HEK293 (cell line): ENCODE measurements around the gene COL5A1.
A peak's percentile ranks its signal among the peaks of the same experiment; 100 is the strongest.

Experiments used
- CTCF ChIA-PET: fragments of 350-600 bp; formaldehyde crosslinking; extraction: SDS; loops from one replicate; lab custom pipeline; 2021; ENCODE audit warnings: antibody characterized with exemption; lab: Yijun Ruan, JAX
- POLR2A ChIA-PET: fragments of 300-600 bp; formaldehyde crosslinking; extraction: SDS; loops from one replicate; lab custom pipeline; 2020; ENCODE audit warnings: antibody characterized with exemption, inconsistent platforms; lab: Yijun Ruan, JAX
- H3K27ac ChIP-seq: fragments of 200-500 bp; sonication (Bioruptor generic); 2 replicates; pipeline ENCODE4 v1.5.1; 2014; ENCODE audit warnings: low read depth, low read length, control low read depth, inconsistent platforms; ENCODE audit errors: extremely low read depth
- H3K36me3 ChIP-seq, 2 experiments: fragments of 200-500 bp in 1 of 2; sonication (Bioruptor generic) in 1 of 2; 1 replicate in 1 of 2; 2 replicates in 1 of 2; pipeline ENCODE4 v1.5.1; 2014 to 2017; ENCODE audit warnings: inconsistent platforms in 2 of 2, low read length in 2 of 2; ENCODE audit not compliant: control insufficient read depth in 2 of 2, insufficient read depth in 1 of 2
- H3K4me1 ChIP-seq: fragments of 200-500 bp; sonication (Bioruptor generic); 2 replicates; pipeline ENCODE4 v1.5.1; 2014; ENCODE audit warnings: mild to moderate bottlenecking, low read length, inconsistent platforms; ENCODE audit not compliant: control insufficient read depth, insufficient read depth
- H3K4me3 ChIP-seq: 2 replicates; pipeline ENCODE4 v1.5.1; 2011; ENCODE audit warnings: low read depth, mild to moderate bottlenecking, control low read depth, low read length, moderate library complexity
- H3K9me3 ChIP-seq: fragments of 200-500 bp; sonication (Bioruptor generic); 2 replicates; pipeline ENCODE4 v1.5.1; 2014; ENCODE audit warnings: low read depth, low read length, inconsistent platforms; ENCODE audit not compliant: control insufficient read depth, insufficient read depth
- EGR2 ChIP-seq: fragments of 450-650 bp; formaldehyde crosslinking; IDR thresholded peaks from 2 replicates; pipeline ENCODE4 v1.5.1; 2016; ENCODE audit warnings: low read depth, missing biosample characterization, missing genetic modification characterization
- GLIS1 ChIP-seq: fragments of 450-650 bp; formaldehyde crosslinking; IDR thresholded peaks from 2 replicates; pipeline ENCODE4 v1.5.1; 2016; ENCODE audit warnings: missing biosample characterization, missing genetic modification characterization
- SCRT1 ChIP-seq: fragments of 450-650 bp; formaldehyde crosslinking; IDR thresholded peaks from 2 replicates; pipeline ENCODE4 v1.5.1; 2016; ENCODE audit warnings: missing biosample characterization, missing genetic modification characterization, borderline replicate concordance
- ZEB2 ChIP-seq: fragments of 450-650 bp; formaldehyde crosslinking; IDR thresholded peaks from 2 replicates; pipeline ENCODE4 v1.5.1; 2016; ENCODE audit warnings: missing biosample characterization, missing genetic modification characterization
- ZFHX2 ChIP-seq: fragments of 450-650 bp; formaldehyde crosslinking; conservative IDR thresholded peaks from 2 replicates; pipeline ENCODE4 v1.5.1; 2016; ENCODE audit warnings: missing biosample characterization, missing genetic modification characterization
- ZIC2 ChIP-seq: fragments of 450-650 bp; formaldehyde crosslinking; IDR thresholded peaks from 2 replicates; pipeline ENCODE4 v1.5.1; 2016; ENCODE audit warnings: missing biosample characterization, missing genetic modification characterization
- ZNF239 ChIP-seq: fragments of 450-650 bp; formaldehyde crosslinking; IDR thresholded peaks from 2 replicates; pipeline ENCODE4 v1.5.1; 2016; ENCODE audit warnings: missing biosample characterization, missing genetic modification characterization
- ZNF266 ChIP-seq: fragments of 450-650 bp; formaldehyde crosslinking; IDR thresholded peaks from 2 replicates; pipeline ENCODE4 v1.5.1; 2016; ENCODE audit warnings: missing biosample characterization, missing genetic modification characterization, low read depth
- ZNF341 ChIP-seq: fragments of 450-650 bp; formaldehyde crosslinking; IDR thresholded peaks from 2 replicates; pipeline ENCODE4; 2016; ENCODE audit warnings: low read depth, missing biosample characterization, missing genetic modification characterization
- ZNF426 ChIP-seq: fragments of 450-650 bp; formaldehyde crosslinking; IDR thresholded peaks from 2 replicates; pipeline ENCODE4 v1.5.1; 2017; ENCODE audit warnings: missing biosample characterization, missing genetic modification characterization, mild to moderate bottlenecking, inconsistent platforms, moderate library complexity
- ZNF473 ChIP-seq: fragments of 450-650 bp; formaldehyde crosslinking; IDR thresholded peaks from 2 replicates; pipeline ENCODE4 v1.5.1; 2017; ENCODE audit warnings: missing biosample characterization, missing genetic modification characterization
- ZSCAN30 ChIP-seq: fragments of 450-650 bp; IDR thresholded peaks from 2 replicates; pipeline ENCODE4 v1.5.1; 2018; ENCODE audit warnings: missing biosample characterization, mild to moderate bottlenecking, missing genetic modification characterization, moderate library complexity
- TF ChIP-seq, protein P1 (sequence below): fragments of 450-650 bp; formaldehyde crosslinking; IDR thresholded peaks from 2 replicates; pipeline ENCODE4 v1.5.1; 2016; ENCODE audit warnings: missing biosample characterization, missing genetic modification characterization
- TF ChIP-seq, protein P2 (sequence below): IDR thresholded peaks from 2 replicates; pipeline ENCODE4 v1.6.1; 2011; ENCODE audit warnings: mild to moderate bottlenecking, low read depth, low read length, borderline replicate concordance
- TF ChIP-seq, protein P3 (sequence below): fragments of 450-650 bp; formaldehyde crosslinking; IDR thresholded peaks from 2 replicates; pipeline ENCODE4 v1.5.1; 2017; ENCODE audit warnings: missing biosample characterization, missing genetic modification characterization

Gene COL5A1

DNA sequence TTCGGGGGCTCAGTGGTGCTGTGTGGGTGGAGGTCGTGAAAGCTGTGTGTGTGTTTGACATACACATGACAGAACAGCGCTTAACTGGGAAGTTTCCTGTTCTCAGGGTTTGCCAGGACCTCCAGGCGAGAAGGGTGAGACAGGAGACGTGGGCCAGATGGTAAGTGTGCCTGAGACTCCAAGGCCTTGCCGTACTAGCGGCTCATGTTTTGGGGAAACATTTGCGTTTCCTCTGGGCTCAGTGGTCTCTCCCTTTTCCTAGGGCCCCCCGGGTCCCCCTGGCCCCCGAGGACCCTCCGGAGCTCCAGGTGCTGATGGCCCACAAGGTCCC lies 170.7 kb downstream of the COL5A1 start:
- peak overlapping the region; percentile 22; the same call in 1 of the 2 replicates for H3K27ac ChIP-seq
- H3K9me3 ChIP-seq: no peaks in the 10 kb centered on the region
- no peaks in the 10 kb centered on the region for H3K36me3 ChIP-seq
- H3K4me3 ChIP-seq: no peak overlapping the region
- POLR2A ChIA-PET: no interaction called here
- TF ChIP-seq ZNF239 (tag by site-specific recombination) (no peak), ZFHX2 (tag by site-specific recombination) (peak; percentile 78), ZSCAN30 (tag by site-specific recombination) (0 out of 2 replicates have a peak, but pooled peaks have one; percentile 0), ZNF341 (tag by site-specific recombination) (0 out of 2 replicates have a peak, but pooled peaks have one; percentile 44), ZEB2 (peak; percentile 7; the same call in 1 of the 2 replicates), ZNF473 (tag by site-specific recombination) (no peak), EGR2 (0 out of 2 replicates have a peak, but pooled peaks have one; percentile 20), ZIC2 (peak; percentile 4), GLIS1 (tag by site-specific recombination) (0 out of 2 replicates have a peak, but pooled peaks have one; percentile 58)
- TF ChIP-seq, protein P1, sequence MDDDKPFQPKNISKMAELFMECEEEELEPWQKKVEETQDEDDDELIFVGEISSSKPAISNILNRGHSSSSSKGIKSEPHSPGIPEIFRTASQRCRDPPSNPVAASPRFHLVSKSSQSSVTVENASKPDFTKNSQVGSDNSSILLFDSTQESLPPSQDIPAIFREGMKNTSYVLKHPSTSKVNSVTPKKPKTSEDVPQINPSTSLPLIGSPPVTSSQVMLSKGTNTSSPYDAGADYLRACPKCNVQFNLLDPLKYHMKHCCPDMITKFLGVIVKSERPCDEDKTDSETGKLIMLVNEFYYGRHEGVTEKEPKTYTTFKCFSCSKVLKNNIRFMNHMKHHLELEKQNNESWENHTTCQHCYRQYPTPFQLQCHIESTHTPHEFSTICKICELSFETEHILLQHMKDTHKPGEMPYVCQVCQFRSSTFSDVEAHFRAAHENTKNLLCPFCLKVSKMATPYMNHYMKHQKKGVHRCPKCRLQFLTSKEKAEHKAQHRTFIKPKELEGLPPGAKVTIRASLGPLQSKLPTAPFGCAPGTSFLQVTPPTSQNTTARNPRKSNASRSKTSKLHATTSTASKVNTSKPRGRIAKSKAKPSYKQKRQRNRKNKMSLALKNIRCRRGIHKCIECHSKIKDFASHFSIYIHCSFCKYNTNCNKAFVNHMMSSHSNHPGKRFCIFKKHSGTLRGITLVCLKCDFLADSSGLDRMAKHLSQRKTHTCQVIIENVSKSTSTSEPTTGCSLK (tag by site-specific recombination): no peak
- CTCF ChIA-PET: interaction anchor here (0.6 kb wide), 1 partner anchor 663 kb away, joined by 4 read pairs; no protein-coding TSS in a partner anchor
- H3K4me1 ChIP-seq: peaks cover 6% of the 10 kb centered on the region

DNA sequence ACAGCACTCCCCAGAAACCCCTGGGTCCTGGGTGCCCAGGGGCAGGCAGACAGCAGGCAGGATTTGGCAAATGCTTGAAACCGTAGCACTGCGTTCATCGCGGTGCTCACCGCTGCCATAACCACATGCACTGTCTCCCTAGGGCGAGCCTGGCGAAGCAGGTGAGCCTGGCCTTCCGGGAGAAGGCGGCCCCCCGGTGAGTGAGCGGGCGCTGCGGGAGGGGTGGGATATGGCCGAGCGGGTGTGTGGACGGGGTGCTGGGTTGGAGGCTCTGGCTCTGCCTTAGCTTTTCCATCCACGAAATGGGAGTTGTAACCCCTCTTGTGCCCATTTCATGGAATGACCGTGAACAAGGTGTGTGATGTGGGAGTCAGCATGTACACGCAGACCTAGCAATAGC lies 172.2 kb downstream of the COL5A1 start:
- H3K9me3 ChIP-seq: no peaks in the 10 kb centered on the region
- CTCF ChIA-PET: interaction anchor here (0.6 to 1.0 kb wide), 3 partner anchors 124 to 731 kb away, joined by 3 read pairs; no protein-coding TSS in a partner anchor
- peaks cover 6% of the 10 kb centered on the region for H3K4me1 ChIP-seq
- H3K4me3 ChIP-seq: no peak overlapping the region
- no peaks in the 10 kb centered on the region for H3K36me3 ChIP-seq
- POLR2A ChIA-PET: no interaction called here
- TF ChIP-seq, protein P2, sequence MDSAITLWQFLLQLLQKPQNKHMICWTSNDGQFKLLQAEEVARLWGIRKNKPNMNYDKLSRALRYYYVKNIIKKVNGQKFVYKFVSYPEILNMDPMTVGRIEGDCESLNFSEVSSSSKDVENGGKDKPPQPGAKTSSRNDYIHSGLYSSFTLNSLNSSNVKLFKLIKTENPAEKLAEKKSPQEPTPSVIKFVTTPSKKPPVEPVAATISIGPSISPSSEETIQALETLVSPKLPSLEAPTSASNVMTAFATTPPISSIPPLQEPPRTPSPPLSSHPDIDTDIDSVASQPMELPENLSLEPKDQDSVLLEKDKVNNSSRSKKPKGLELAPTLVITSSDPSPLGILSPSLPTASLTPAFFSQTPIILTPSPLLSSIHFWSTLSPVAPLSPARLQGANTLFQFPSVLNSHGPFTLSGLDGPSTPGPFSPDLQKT: no peak
- TF ChIP-seq ZNF266 (no peak), SCRT1 (no peak)
- TF ChIP-seq, all 188 proteins: peak for 0
- H3K27ac ChIP-seq: no peak overlapping the region

DNA sequence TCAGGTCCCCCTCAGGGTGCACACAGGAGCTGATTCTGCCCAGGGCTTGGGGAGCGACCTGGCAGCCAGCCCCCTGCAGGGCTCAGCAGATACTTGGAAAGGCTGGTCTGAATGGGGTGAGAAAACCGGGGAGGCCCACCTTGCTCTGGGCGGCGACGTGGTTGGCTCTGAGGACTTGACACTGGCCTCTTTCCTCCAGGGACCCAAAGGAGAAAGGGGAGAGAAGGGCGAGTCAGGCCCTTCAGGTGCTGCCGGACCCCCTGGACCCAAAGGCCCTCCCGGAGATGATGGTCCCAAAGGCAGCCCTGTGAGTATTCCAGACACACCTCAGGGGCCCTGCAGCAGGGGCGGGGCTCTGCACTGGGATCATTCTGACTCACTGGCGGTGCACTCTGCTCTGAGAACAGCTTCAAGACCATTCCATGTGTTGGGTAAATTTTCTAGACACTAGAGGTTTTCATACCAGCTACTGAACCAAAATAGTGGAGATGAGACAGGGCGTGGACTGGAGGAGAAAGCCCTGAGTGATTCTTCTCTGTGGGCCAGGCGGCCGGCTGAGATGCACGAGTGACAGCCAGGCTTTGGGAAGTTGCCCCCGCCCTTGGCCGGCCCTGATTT lies 173.1 kb downstream of the COL5A1 start:
- Histone ChIP-seq H3K36me3 (no peaks in the 10 kb centered on the region), H3K4me1 (peaks cover 6% of the 10 kb centered on the region), H3K27ac (no peak overlapping the region), H3K4me3 (no peak overlapping the region), H3K9me3 (no peaks in the 10 kb centered on the region)
- ChIA-PET POLR2A (no interaction called here), CTCF (interaction anchor here (0.7 to 1.5 kb wide), 4 partner anchors 20 to 591 kb away, joined by 3 read pairs; no protein-coding TSS in a partner anchor)
- TF ChIP-seq, protein P3, sequence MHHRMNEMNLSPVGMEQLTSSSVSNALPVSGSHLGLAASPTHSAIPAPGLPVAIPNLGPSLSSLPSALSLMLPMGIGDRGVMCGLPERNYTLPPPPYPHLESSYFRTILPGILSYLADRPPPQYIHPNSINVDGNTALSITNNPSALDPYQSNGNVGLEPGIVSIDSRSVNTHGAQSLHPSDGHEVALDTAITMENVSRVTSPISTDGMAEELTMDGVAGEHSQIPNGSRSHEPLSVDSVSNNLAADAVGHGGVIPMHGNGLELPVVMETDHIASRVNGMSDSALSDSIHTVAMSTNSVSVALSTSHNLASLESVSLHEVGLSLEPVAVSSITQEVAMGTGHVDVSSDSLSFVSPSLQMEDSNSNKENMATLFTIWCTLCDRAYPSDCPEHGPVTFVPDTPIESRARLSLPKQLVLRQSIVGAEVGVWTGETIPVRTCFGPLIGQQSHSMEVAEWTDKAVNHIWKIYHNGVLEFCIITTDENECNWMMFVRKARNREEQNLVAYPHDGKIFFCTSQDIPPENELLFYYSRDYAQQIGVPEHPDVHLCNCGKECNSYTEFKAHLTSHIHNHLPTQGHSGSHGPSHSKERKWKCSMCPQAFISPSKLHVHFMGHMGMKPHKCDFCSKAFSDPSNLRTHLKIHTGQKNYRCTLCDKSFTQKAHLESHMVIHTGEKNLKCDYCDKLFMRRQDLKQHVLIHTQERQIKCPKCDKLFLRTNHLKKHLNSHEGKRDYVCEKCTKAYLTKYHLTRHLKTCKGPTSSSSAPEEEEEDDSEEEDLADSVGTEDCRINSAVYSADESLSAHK (tag by site-specific recombination): no peak
- no peak for TF ChIP-seq ZNF426
- TF ChIP-seq ZIC2: peak; percentile 36; the same call in 1 of the 2 replicates
- TF ChIP-seq GLIS1 (tag by site-specific recombination): peak; percentile 59
